Kidney tubule cell (primary cell): ENCODE results near the gene IFI27L2.
"Not testable (repeated sequence)": the region's sequence is repeated elsewhere in the genome, so short reads cannot be mapped to it uniquely, and the experiment has no call there.

ENCODE experiments used
- DNase-seq: peaks from one replicate; pipeline ENCODE4 v3.0.0-alpha.2; 2018; ENCODE audit warnings: low spot score

IFI27L2 gene, protein sequence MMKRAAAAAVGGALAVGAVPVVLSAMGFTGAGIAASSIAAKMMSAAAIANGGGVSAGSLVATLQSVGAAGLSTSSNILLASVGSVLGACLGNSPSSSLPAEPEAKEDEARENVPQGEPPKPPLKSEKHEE

DNA sequence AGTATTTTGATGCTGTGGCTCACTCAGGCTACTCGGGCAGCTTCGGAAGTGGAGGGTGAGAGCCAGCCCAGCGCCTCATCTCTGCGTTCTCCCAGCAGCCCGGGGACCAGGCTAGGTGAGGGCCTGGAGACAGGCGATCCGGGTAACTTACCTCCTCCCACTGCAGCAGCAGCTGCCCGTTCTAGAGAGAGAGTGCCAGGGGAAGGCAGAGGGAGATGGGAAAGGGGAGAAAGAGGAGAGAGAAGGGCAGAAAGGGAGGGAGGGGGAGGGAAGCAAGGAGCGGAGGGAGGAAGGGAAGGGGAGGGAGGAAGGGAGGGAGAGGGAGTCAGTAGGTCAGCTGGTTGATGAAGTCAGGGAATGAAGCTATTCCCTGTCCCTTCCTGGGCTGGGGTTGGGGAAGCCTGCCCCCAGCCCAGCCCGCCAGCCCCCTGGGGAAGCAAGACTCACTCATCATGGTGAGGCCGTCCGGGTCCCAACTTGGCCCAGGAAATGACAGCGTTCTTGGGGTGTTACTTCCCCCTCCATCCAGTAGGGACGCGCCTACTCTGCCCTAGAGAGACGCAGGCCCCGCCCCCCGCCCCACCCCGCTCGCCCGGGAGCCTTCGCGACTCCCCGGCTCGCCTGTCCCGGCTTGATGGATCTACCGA is at the start of gene IFI27L2:
Gene IFI27L2, minus strand, starts transcription at position 494 of the 647 bp plus-strand sequence. Its CDS starts 40 bp downstream, at position 454.
- peak; percentile 76 for DNase-seq

DNA sequence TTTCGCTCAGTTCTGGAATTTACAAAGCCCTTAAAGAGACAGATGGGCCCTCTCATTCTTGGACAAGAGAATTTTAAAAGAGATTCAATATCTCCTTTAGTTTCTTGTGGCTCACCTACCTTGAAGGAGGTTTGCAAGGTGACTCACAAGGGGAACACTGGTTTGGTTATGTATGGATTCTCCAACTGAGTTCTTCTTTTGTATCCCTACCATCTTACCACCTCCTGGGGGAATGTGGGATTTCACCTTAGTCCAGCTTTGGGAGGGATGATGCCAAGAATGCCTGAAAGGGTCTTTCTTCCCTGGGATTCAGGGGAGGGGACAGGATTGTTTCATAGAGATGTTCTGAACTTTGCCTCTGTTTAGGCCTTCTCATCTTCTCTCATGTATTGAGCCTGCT is 48.4 kb upstream of the IFI27L2 start:
- DNase-seq, result peak; percentile 29

DNA sequence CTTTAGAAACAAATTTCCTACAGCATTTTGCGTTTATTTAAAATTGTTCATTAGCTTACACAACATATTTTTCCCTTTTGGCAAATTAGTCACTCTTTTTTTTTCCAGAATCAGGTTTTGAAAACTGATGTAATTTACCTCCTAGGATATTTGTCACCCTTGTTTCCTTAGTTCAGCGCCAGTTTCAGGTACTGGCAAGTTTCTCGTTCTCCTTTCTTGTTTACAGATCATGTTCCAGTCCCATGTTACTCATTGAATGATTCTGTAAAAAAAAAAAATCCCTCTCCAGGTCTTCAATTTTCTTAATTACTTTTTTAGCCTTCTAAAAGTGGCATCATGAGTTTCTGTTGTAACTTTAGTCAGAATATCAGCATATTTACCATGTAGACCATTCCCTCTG is 47.4 kb upstream of the IFI27L2 start:
- no peak for DNase-seq

DNA sequence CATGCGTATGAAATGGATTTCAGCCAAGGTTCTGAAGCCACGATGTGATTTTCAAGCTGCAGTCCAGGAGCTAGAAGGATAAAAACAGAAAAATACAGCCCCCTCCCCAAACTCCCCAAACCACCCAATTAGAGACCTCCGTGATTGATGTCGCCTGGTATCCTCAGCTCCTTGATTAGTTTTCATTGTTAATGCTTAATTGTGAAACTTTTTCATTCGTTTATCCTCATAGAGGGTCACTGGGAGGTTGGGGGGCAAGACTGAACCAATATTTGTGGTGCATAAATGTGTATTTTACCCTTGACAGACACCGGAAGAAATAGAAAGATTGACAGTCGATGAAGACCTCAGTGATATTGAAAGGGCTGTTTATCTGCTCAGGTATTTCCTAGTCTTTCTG is 46.3 kb upstream of the IFI27L2 start:
- no peak for DNase-seq

DNA sequence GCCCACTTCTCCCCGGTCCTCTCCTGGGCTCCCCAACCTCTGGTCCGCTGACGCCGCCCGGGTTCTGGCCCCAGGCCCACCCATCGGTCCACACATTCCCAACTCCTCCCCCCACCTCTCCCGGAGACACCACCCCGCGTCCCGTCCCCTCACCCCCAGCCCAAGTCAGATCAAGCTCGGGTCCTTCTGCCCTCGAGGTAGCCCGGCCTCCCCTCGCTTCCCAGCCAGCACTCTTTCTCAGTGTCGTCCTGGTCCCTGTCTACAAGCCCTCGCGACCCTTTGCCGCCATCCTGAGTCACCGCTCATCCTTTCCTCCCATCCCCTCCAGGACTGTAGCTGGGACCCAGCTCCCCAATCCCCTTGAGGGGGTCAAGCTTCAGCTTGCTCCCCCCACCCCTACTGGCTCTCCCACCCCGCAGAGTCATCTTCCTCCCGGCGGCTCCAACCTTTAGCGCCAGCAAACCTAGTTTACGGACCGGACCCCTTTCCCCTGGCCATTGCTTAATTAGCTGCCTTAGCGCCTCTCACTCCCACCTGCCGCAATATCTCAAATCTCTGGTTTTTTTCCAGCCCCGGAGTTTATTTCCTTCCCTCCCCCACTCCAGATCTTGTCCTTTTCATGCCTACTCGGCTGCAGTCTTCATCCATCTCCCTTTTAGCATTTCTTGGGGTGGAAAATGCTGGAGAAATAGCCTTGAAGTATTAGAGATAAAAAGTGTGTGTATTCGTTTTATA is 45.8 kb upstream of the IFI27L2 start:
- no peak for DNase-seq

DNA sequence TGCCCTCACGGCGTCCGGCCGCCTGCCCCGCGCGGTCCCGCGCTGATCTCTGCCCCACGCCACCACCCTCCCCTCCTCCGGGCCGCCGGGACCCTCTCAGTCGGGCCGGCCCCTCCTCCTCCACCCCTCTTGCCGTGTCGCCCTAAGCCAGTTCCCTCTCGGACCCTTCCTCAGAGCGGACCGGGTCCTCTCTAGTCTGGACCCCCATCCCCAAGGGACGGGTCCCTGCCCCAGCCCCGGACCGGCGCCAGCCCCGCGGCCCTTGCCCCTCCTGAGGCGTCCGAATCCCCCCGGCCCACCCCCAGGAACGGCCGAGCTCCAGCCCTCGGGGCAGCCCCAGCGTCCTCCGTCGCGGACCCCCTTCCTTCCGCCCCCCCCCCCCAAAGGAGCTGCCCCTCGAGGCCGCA is 45.2 kb upstream of the IFI27L2 start:
- no peak for DNase-seq

DNA sequence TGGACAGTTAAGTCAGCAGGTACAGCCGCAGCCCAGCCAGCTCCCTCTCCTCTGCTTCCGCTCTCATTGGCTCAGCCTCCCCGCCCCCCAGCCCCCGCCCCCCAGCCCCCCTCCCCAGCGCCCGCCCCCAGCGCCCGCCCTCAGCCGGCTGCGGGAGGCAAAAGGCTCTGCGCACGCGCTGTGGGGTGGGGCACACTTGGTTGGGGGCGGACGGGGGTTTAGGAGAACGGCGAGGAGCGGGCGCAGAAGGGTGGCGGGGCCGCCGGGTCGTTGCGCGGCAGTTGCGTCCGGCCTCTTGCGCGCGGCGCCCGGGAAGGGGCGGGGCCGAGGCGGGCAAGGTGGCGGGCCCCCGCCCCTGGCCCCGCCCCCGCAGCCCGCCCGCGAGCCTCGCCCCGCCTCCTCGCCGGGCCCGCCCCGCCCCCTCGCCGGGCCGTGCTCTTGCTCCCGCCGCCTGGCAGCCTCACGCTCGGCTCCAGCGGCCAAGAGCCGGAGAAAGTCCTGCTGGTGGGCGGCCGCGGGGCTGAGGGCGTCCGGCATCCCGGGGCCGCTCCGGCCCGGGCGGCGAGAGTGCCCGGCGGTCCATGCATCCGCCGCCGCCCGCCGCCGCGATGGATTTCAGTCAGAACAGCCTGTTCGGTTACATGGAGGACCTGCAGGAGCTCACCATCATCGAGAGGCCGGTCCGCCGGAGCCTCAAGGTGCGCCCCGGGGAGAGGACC is 44.6 kb upstream of the IFI27L2 start, which contains the start of gene PPP4R4:
Gene PPP4R4, plus strand, starts transcription at position 438 of the 719 bp plus-strand sequence. Its CDS starts 144 bp downstream, at position 582.
- peak; percentile 88 for DNase-seq

DNA sequence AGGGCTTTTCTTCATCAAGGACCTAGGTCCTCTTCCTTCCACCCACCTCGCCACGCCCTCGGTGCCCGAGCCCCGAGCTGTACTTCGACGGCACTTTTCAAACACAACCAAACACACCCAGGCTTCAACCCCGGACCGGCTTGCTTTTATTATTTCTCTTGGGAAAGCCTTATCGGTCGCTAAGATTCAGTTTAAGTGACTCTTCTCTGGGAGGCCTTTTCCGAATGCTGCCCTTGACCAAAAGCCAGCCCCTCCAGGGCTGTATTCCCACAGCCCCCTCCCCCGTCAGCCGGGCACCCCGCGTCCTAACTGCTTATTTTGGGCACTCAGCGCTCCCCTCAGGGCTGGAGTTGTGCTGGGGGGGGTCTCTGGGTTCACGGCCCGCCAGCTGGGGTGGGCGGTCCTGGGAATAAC is 44.1 kb upstream of the IFI27L2 start:
- DNase-seq, result no peak

DNA sequence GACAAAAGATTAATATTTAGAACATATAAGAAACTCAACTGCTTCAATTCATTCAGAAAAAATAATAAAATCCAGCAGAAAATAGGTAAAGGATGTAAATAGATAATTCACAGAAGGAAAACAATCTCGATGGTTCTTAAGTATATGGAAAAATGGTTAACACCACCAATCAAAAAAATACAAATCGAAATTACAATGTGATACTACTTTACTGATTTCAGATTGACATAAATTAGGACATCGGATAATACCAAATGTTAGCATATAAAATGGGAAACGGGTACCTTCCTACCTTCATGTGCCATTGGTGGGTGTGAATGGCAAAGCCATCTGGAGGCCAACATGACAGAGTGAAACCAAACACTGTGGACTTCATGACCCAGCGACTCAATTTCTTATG is 43.1 kb upstream of the IFI27L2 start:
- no peak for DNase-seq

DNA sequence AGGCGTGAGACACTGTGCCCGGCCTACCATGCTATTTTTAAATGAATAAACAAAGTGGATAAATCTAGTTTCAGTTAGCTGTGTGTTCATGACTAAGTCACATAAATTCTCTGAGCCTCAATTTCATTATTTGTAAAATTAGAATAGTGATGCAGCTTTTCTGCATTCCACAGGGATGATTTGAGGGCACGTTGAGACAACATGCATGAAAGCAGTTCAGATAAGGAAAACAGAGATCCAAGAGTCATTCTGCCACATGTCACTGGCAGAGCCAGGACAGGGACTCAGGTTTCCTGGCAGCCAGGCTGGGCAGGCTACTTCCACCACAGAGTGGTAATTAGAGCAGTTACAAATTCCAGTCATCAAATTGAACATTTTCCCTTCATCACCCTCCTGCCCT is 41.8 kb upstream of the IFI27L2 start:
- peak; percentile 71 for DNase-seq

DNA sequence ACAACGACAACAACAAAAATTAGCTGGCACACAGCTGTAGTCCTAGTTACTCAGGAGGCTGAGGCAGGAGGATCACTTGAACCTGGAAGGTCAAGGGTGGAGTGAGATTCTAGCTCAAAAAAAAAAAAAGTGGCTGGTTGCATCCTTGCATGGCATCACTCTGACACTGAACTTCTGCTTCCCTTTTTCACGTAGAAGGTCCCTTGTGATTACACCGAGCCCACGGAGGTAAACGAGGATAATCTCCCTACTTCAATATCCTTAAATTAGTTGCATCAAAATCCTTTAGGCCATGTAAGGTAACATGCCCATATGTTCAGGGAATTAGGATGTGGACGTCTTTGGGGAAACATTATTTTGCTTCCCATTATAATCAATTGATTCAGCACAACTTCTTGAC is 40.7 kb upstream of the IFI27L2 start:
- DNase-seq, result no peak

DNA sequence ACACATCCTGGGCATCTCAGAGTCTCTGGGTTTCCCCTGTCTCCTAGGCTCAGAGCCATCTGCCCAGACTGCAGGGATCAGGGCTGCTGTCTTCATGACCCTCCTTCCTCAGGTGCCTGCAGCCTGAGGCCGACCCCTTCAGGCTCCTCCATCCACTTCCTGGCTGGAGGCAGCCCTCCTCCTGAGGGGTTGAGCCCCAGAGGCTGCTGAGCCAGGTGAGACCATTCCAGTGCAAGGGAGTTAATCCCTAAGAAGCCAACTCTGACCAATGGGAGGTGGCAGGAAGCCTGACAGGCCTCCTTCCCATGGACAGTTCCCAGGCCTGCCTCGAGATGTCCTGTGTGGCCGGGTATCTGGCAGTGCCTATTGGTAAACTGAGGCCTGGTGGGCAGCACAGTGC is 36.3 kb upstream of the IFI27L2 start:
- no peak for DNase-seq

DNA sequence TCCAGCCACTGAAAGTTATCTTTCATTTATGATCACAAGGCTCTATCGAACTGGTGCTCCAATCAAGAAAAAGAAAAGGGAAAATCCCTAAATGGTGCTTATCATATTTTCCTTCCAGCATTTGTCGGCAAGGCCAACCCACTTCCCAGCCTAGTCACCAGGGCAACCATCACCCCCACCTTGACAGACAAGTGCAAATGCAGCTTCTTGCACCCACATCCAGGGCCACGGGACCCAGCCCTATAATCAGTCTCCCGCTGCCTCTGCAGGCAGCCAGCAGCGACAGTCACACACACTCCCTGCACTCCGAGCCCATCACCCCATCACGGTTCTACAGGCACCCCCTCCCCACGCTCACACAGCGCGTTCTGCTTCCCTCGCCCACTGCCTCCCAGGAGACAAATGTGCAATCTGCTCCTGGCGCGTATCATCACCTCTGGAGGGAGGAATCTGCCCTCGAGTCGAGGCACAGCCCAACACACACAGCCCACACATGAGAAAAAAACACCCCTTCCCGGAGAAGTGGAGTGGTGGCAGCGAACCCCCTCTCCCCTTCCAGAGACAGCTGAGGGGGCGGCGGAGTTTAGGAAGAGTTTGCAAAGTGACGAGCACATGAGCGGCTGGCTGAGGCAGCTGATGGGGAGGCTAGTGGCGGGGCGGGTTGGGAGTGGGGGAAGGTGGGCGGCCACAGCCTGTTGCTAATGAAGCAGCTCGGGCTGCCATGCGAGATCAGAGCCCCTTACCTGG is 35.5 kb upstream of the IFI27L2 start:
- no peak for DNase-seq

DNA sequence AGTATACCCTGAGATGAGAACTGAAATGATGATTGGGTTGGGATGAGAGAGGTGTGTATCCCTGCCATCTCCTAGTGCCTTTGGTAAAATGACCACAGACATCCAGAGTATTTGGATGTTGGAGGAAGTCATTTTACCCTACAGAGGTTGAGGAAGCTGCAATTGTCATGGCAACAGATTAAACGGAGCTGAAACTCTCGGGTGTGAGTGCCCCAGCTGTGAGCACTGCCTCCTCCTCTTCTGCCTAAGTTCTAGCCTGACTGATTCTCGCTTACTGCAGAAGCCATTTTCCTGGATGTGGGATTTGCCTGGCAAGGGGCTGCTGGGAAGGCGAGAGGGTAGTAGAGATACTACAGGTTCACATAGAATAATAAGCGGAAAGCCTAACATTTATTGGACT is 34.4 kb upstream of the IFI27L2 start:
- DNase-seq, result no peak

DNA sequence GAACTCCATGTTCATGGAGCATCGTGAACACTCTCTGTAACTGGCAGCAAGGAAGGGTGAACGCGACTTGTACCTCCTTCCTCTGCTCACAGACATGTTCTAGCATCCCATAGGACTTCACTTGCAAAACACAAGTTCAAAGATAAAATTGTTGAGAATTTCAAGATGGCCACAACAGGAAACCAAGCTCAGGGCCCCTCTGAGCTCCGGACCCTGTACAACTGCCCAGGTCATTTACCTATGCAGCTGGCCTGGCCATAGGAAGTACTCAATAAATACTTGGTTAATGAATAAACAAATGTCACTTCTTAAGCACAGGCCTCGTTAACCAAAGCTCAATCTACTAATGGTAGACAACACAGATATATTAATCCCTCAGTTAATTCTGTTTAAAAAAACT is 33.1 kb upstream of the IFI27L2 start:
- no peak for DNase-seq

DNA sequence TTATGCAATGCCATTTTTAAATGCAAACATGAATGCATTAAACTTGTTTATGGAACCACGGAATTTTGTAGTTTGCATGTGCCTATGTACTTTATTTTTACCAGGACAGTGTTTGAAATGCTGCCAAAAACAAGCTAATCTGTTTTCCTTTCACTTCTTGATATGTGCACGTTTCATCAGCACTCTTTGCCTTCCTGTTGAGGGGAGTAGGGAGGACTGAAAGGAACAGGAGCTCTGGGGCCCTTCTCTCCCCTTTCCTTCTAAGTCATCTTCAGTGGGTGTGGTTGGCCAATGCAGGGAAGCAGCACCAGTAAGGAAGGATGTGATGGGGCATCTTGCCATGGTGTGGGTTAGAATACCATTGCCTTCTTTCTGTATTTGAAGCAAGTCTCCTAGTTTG is 32.6 kb upstream of the IFI27L2 start:
- no peak for DNase-seq

DNA sequence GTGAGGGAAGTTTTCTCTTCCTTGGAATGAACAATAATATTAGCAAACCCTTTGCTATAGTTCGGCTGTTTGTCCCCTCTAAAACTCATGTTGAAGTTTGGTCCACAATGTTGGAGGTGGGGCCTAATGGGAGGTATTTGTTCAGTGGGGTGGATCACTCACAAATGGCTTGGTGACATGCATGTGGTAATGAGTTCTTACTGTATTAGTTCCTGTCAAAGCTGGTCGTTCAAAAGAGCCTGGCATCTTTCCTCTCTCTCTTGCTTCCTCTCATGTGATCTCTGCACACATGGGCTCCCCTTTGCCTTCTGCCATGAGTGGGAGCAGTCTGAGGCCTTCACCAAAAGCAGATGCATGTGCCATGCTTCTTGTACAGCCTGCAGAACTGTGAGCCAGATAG is 31.7 kb upstream of the IFI27L2 start:
- DNase-seq, result no peak

DNA sequence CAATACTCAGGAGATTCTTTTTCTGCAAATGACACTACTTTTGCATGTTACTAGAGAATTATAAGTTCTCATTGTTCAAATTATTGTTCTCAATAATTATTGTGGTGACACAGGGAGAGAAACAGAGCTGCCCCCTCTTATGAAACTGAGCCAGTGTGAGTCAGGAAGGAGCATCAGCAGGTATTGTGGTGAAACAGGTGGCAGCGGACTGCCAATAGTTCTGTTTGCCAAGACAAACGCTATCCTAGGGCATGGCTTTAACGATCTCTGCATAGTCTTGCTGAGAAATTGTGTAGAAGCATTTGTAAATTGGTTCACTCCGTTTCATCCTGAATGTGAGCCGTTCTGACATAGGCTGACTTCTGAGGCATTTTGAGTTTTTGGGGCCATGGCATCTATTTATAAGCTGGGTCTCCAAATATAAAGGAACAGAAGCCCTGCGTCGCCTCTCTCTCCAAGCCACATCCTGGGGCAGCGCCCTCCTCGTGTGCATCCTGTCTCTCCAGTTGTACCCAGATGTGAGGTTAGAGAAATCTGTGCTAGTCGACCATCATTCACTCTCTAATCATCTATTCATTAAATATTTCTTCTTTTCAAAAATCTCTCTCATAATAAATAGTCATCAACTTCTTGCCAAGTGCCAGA is 29.0 kb upstream of the IFI27L2 start:
- no peak for DNase-seq

DNA sequence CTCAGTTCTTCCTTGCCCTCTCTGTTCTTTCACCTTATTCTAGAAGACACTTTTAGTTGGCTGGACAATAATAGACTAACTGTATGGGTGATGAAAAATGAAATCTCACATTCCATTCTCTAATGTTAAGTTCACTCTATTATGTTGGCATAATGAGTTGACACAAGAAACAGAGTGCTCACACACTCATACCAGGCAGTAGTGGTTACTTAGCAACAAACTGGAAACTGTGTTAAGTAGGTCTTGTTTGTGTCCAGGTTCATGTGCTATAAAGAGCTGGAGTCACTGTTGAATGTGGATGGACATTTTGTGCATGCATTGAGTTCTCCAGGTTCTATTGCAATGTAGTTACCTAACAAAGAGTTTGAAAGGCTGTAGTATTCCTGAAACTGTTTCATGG is 27.8 kb upstream of the IFI27L2 start:
- DNase-seq, result no peak

DNA sequence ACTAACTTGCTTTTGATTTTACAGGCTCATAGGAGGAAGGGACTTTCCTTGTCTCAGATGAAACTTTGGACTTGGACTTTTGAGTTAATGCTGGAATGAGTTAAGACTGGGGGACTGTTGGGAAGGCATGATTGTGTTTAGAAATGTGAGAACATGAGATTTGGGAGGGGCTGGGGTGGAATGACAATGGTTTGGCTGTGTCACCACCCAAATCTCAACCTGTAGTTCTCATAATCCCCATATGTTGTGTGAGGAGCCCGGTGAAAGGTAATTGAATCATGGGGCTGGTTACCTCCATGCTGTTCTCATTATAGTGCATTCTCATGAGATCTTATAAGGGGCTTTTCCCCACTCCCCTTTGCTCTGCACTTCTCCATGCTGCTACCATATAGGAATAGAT is 26.7 kb upstream of the IFI27L2 start:
- DNase-seq, result not testable (repeated sequence)

DNA sequence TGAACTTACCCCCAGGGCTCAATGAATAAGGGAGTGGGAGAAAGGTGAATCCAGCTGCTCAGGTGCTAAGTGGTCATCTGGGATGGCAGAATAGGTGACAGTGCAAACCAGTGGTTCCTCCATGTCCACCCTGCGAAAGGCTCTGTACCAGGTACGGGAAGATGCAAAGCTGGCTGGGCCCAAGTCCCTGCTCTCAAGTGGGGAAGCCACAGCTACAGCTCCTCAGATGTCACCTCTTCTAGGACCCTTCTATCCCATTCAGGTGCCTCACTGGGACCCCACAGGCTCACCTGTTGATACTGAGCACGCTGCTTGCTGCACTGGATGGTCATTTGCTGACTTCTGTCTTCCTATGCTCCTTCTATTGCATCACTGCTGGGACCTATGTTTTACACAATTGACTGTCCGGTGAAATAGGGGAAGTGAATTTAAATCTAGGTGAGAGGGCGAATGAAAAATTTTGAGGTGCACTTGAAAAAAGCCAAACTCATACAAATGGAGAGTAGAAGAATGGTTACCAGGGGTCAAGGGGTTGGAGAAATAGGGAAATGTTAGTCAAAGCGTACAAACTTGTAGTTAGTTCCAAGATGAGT is 24.4 kb upstream of the IFI27L2 start:
- DNase-seq, result no peak
